A673 (cell line): ENCODE data around the gene CASP7. TPM values are rescaled to one million over a fixed set of nuclear protein-coding genes. Genes with fewer than 3 reads are reported as not detected.
A peak's percentile ranks its signal among the peaks of the same experiment; 100 is the strongest.

ENCODE experiments used
- Bru-seq: library from RNA; stranded (reverse); fragments of 400-500 nt; gene quantifications from one replicate; lab custom pipeline; 2021; lab: Mats Ljungman, UMichigan
- BruChase-seq, 2 experiments: library from RNA; stranded (reverse); fragments of 400-500 nt; gene quantifications; one replicate each; lab custom pipeline; 2021; lab: Mats Ljungman, UMichigan
- BruUV-seq: library from RNA; stranded (reverse); fragments of 400-500 nt; replicated peaks from 2 replicates; lab custom pipeline; 2021; lab: Mats Ljungman, UMichigan
- CTCF ChIA-PET: fragments of 300-600 bp; sonication (Branson Sonifier 250); formaldehyde crosslinking; loops from one replicate; lab custom pipeline; 2022; ENCODE audit warnings: antibody characterized with exemption; lab: Charles Lee
- POLR2A ChIA-PET: fragments of 300-600 bp; sonication (Branson Sonifier 250); formaldehyde crosslinking; loops from one replicate; lab custom pipeline; 2022; ENCODE audit warnings: antibody characterized with exemption; ENCODE audit not compliant: low non-redundant PET; lab: Charles Lee
- DNase-seq: peaks from one replicate; pipeline ENCODE4 v3.0.0-alpha.2; 2015; ENCODE audit warnings: low spot score
- H3K27ac ChIP-seq: fragments of 200-600 bp; sonication (generic); 2 replicates; pipeline ENCODE4 v1.5.1; 2016; ENCODE audit warnings: mixed run types, low read depth, mild to moderate bottlenecking, mixed read lengths, antibody characterized with exemption, low read length; ENCODE audit not compliant: poor library complexity, severe bottlenecking
- H3K27me3 ChIP-seq: fragments of 200-600 bp; sonication (generic); replicated peaks from 2 replicates; pipeline ENCODE4 v1.6.1; 2017; ENCODE audit warnings: mixed run types, low read depth, mild to moderate bottlenecking, mixed read lengths, antibody characterized with exemption, low read length; ENCODE audit not compliant: insufficient read depth, poor library complexity
- H3K36me3 ChIP-seq: fragments of 200-600 bp; sonication (generic); 2 replicates; pipeline ENCODE4 v1.6.1; 2016; ENCODE audit warnings: mixed run types, mild to moderate bottlenecking, mixed read lengths, antibody characterized with exemption, low read length; ENCODE audit not compliant: insufficient read depth, poor library complexity, severe bottlenecking
- H3K4me1 ChIP-seq: fragments of 200-600 bp; sonication (generic); 2 replicates; pipeline ENCODE4 v1.6.1; 2017; ENCODE audit warnings: mixed run types, mild to moderate bottlenecking, mixed read lengths, antibody characterized with exemption, low read length; ENCODE audit not compliant: insufficient read depth, poor library complexity, severe bottlenecking
- H3K4me3 ChIP-seq: fragments of 200-600 bp; sonication (generic); 2 replicates; pipeline ENCODE4 v1.5.1; 2016; ENCODE audit warnings: low read depth, mixed run types, mild to moderate bottlenecking, mixed read lengths, low read length; ENCODE audit not compliant: poor library complexity, severe bottlenecking
- H3K9me3 ChIP-seq: fragments of 200-600 bp; sonication (generic); 2 replicates; pipeline ENCODE4 v1.6.1; 2016; ENCODE audit warnings: mixed run types, low read depth, mild to moderate bottlenecking, mixed read lengths, antibody characterized with exemption, low read length; ENCODE audit not compliant: poor library complexity, severe bottlenecking
- CTCF ChIP-seq: fragments of 300-800, 200-600 bp; sonication (generic); conservative IDR thresholded peaks from 2 replicates; pipeline ENCODE4 v1.5.1; 2017; ENCODE audit warnings: low read depth, mild to moderate bottlenecking, antibody characterized with exemption, low read length, moderate library complexity, mixed read lengths
- EZH2 ChIP-seq: fragments of 200-600 bp; sonication (generic); IDR thresholded peaks from 2 replicates; pipeline ENCODE4 v1.6.1; 2017; ENCODE audit warnings: borderline replicate concordance, low read depth, mild to moderate bottlenecking, mixed read lengths, antibody characterized with exemption, low read length; ENCODE audit not compliant: poor library complexity, severe bottlenecking
- intact Hi-C: fragments of 100-400 bp; cut with micrococcal nuclease; formaldehyde crosslinking; loops from one replicate; pipeline ENCODE4 v1.10.0; 2022; ENCODE audit not compliant: unreplicated experiment
- long read RNA-seq: library from polyadenylated mRNA; stranded (forward); transcript quantifications from one replicate; pipeline ENCODE4 v2.0.0, GENCODE V29; 2022
- total RNA-seq: library from RNA; stranded (reverse); gene quantifications from 2 replicates; pipeline ENCODE4 v1.2.3, GENCODE V29; 2021

The CASP7 gene
- total RNA-seq (43.7 and 57.7 TPM in 2 replicates), Bru-seq, nascent RNA (percentile 85 among the genes with signal in this experiment), BruChase-seq, experiment 1, labeled RNA remaining after a 2-hour chase (percentile 81 among the genes with signal in this experiment), BruChase-seq, experiment 2, labeled RNA remaining after a 6-hour chase (percentile 75 among the genes with signal in this experiment)
- long read RNA-seq, transcript CASP7-203 (7 exons, 2,377 nt): major isoform, 38 of 79 reads
- long read RNA-seq, transcript CASP7-211 (7 exons, 2,467 nt): minor isoform, 20 of 79 reads
- long read RNA-seq, transcript CASP7-207 (6 exons, 2,271 nt): minor isoform, 7 of 79 reads
- long read RNA-seq, partial matches to known transcripts: 2 of 79 reads
- long read RNA-seq, other reads (novel, unspliced or antisense): 10 of 79 reads

GRCh38 chr10:113679463-113680189, at the start of gene CASP7:
CASP7 (plus strand) TSS chr10:113679912; CDS start chr10:113697494, 17,582 bp downstream.
- Histone ChIP-seq H3K9me3 (peaks cover 10% of the 10 kb centered on the region), H3K36me3 (no peaks in the 10 kb centered on the region), H3K4me1 (no peaks in the 10 kb centered on the region), H3K27me3 (no peaks in the 10 kb centered on the region), H3K4me3 (peak within 1 kb of the TSS; percentile 99), H3K27ac (peak within 1 kb of the TSS; percentile 95)
- TF ChIP-seq EZH2: no peak
- TF ChIP-seq CTCF: no peak; the same call in 1 of the 2 replicates
- ChIA-PET CTCF (interaction anchor here (0.5 to 1.3 kb wide), 6 partner anchors 11 to 424 kb away, joined by 3 to 7 read pairs (median 4); no protein-coding TSS in a partner anchor), POLR2A (no interaction called here)
- no TSS peak for BruUV-seq
- DNase-seq: peak; percentile 97
- intact Hi-C loops: no loop called here

GRCh38 chr10:113630929-113631533, 48.7 kb upstream of the CASP7 start:
- Histone ChIP-seq H3K4me3 (no peak overlapping the region), H3K9me3 (no peaks in the 10 kb centered on the region), H3K36me3 (no peaks in the 10 kb centered on the region), H3K27me3 (no peaks in the 10 kb centered on the region), H3K27ac (peak overlapping the region; percentile 65), H3K4me1 (peaks cover 24% of the 10 kb centered on the region)
- intact Hi-C loops: no loop called here
- ChIA-PET POLR2A (no interaction called here), CTCF (no interaction called here)
- TF ChIP-seq CTCF (no peak), EZH2 (no peak)
- DNase-seq: no peak
- BruUV-seq: no TSS peak

- POLR2A ChIA-PET: no interaction called here
- intact Hi-C loops: no loop called here
- no TSS peak for BruUV-seq
These were observed 47.9 kb upstream of the CASP7 start for GRCh38 chr10:113631684-113632367.

More at GRCh38 chr10:113631684-113632367, 47.9 kb upstream of the CASP7 start:
- Histone ChIP-seq H3K4me3 (no peak overlapping the region), H3K27ac (peak overlapping the region; percentile 65), H3K27me3 (no peaks in the 10 kb centered on the region), H3K9me3 (no peaks in the 10 kb centered on the region), H3K36me3 (no peaks in the 10 kb centered on the region), H3K4me1 (peaks cover 24% of the 10 kb centered on the region)
- CTCF ChIA-PET: no interaction called here
- DNase-seq: peak; percentile 89
- TF ChIP-seq EZH2: no peak
- no peak for TF ChIP-seq CTCF
